22Rv1 (cell line): ENCODE measurements around the gene ELAC1.

Experiments used
- ZFX ChIP-seq: fragments of 450-650 bp; IDR thresholded peaks from 2 replicates; pipeline ENCODE4 v1.6.1; 2017; ENCODE audit warnings: antibody characterized with exemption, borderline replicate concordance
- TF ChIP-seq, protein P1 (sequence below): fragments of 450-650 bp; IDR thresholded peaks from 2 replicates; pipeline ENCODE4 v1.5.1; 2017; ENCODE audit warnings: mild to moderate bottlenecking

DNA sequence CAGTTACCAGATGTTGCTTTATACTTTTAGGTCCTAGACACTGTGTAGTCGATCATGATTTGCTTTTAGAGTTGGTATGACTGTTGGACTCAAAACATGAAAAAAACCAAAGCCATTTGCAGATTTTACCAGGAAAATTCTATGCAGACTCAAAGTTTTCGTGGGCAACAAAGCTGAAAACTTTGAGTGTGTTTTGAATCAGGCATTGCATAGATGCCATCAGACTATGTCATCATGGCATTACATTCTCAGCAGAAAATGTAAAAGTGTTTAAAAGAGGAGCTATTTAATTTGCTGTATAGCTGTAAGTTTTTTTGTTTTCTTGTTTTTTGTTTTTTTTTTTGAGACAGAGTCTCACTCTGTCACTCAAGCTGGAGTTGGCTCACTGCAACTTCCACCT lies 43.5 kb upstream of the ELAC1 start:
- TF ChIP-seq, protein P1, sequence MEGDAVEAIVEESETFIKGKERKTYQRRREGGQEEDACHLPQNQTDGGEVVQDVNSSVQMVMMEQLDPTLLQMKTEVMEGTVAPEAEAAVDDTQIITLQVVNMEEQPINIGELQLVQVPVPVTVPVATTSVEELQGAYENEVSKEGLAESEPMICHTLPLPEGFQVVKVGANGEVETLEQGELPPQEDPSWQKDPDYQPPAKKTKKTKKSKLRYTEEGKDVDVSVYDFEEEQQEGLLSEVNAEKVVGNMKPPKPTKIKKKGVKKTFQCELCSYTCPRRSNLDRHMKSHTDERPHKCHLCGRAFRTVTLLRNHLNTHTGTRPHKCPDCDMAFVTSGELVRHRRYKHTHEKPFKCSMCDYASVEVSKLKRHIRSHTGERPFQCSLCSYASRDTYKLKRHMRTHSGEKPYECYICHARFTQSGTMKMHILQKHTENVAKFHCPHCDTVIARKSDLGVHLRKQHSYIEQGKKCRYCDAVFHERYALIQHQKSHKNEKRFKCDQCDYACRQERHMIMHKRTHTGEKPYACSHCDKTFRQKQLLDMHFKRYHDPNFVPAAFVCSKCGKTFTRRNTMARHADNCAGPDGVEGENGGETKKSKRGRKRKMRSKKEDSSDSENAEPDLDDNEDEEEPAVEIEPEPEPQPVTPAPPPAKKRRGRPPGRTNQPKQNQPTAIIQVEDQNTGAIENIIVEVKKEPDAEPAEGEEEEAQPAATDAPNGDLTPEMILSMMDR = no peak
- no peak for TF ChIP-seq ZFX
